GM19452 (cell line): ENCODE data around the gene VSIG10L2.

ENCODE experiments used
- ATAC-seq: cut with Tn5 transposase; IDR thresholded peaks from one replicate; pipeline ENCODE4 v1.9.1; 2021; ENCODE audit not compliant: unreplicated experiment

The VSIG10L2 gene

DNA sequence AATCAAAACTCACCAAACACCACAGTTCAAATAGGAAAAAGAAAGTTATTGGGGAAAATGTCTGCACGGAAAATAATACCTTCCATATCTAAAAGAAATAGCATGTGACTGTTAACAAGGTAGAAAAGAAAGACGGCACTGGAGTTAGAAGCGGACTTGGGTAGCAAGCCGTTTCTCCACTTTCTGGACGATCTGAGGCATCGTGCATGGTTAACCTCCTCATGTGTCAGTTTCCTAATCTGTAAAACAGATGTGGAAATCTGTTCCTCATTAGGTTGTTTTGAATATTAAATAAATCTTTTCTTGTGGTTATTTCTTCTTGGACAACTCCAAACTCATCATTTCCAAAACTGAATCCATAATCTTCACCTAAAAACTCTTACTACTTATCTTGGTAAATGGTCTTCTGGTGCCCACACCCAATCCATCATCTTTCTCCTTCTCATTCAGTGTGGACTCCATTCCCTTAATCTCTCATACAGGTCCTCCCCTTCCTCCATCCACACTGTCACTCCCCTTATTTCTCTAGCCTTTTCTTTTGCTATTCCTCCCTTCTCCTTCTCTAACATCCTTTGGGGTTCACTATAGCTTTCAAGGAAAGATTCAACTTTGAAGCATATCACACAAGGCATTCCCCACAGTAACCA lies 53.5 kb downstream of the VSIG10L2 start:
- no peak for ATAC-seq

DNA sequence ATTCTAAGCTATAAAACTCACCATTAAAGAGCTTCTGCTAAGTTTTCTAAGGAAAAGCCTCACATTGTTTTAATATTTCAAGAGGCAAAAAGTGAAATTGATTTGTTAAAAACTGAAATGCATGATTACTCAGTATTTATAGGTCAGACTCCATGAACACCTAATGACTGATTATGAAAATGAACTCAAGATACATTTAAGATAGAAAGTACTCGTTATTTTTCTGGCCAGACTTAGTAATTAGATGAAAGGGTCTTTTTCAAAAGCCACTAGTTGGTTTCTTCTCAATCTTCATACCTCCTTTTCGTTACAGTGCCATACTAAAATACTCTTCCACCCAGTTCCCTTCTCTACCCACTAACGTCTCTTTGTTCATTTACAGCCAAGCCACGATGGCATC lies 56.3 kb downstream of the VSIG10L2 start:
- ATAC-seq: no peak
